GM19468 (cell line): ENCODE data around the gene MAP6.
"Not testable (repeated sequence)": the region's sequence is repeated elsewhere in the genome, so short reads cannot be mapped to it uniquely, and the experiment has no call there.

Source experiments
- ATAC-seq: cut with Tn5 transposase; IDR thresholded peaks from one replicate; pipeline ENCODE4 v1.9.1; 2021; ENCODE audit warnings: mild to moderate bottlenecking, moderate library complexity, moderate number of reproducible peaks; ENCODE audit not compliant: unreplicated experiment; ENCODE audit errors: extremely low read depth

Gene MAP6

DNA sequence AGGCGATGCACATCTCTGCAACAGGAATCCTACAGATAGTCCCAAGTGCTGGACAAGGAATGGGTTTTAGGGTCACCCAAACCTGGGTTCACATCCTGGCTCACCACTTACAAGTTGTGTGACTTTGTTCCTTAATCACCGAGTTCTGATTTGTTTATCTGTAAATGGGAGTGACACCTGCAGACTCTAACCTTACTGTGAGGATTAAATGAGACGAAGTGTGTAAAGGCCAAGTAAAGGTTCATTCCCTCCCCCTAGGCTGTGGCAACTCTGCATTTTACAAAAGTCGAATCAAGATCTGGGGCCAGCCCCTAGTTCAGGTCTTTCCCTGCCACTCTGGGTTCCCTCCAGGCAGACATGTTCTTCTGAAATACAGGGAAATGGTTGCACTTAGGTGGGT lies 71.9 kb downstream of the MAP6 start:
- ATAC-seq: no peak

DNA sequence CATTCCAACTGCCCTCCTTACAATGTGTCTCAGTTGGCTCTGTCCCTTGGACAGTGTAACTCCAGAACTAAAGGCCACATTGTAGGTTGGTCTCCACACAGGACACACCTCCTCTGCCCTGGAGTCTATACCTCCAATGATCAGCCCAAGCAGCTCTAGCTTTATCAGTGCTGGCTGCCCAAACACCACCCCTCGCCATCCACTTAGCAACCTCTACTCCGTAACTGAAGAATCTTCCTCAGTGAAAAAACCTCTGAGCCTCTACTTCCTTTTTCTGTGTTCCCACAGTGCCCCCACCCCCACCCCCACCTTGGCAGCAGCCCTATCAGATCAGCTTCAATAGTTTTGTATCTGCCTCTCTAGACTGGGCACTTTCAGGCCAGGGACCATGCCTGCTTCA lies 73.4 kb downstream of the MAP6 start:
- no peak for ATAC-seq

DNA sequence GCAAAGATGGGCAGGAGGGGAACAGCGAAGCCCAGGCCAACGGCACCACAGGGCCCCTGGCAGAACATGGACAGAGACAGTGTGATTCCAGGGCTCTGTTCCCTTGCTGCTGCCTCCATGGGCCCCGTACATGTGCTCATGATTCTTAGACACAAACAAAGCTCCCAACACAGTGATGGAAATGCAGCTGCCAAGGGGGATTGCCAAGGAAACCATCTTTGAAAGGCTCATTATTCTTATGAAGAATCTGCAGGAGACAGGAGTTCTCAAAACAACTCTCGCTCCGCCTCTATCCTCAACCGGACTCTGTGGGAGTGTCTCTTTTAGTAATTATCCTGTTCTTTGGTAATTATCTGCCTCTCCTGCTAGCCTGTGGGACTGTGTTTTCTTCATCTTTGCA lies 74.6 kb downstream of the MAP6 start:
- no peak for ATAC-seq

DNA sequence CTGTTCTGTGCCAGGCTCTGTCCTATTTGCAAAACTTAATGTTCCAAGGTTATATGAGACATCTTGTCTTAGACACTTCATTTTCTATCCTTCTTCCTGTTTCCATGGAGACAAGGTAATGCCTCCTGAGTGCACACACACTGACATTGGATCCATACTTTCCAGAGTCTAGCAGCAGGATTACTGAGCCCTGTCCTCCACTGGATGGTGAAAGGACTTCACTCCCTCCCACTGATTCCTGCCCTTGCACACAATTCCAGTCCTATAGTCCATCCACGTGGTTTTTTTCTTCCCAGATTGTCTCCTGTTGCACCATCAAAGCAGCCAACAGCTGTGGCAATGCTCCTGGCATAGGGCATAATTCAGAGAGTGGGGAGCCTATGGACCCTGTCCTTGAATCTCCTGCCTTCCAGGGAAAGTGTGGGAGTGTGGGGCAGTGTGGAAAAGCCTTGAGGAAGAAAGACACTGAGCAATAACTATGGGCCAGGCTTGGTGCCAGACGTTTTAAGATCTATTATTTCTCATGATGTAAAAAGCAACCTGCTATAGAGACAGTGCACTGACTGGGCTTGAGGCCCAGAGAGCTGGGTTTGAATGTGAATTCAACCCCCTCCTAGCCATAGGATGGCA lies 75.4 kb downstream of the MAP6 start:
- no peak for ATAC-seq

DNA sequence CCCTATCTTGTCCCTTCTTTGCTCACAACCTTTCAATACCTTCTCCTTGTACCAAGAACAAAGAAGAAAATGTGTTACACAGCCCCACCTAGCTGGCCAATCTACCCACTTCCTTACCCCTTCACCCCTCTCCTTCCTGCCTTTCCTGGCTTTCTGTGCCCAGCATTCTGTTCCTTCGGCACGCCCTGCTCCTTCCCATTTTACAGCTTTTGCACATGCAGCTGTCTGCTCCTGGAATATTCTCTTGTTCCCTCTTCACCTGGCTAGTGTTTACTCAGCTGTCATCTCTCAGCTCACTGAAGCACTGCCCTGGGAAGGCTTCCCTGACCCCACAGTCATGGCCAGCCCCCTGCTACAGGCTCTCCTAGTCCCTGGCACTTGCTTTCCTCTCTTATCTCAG lies 76.1 kb downstream of the MAP6 start:
- no peak for ATAC-seq

DNA sequence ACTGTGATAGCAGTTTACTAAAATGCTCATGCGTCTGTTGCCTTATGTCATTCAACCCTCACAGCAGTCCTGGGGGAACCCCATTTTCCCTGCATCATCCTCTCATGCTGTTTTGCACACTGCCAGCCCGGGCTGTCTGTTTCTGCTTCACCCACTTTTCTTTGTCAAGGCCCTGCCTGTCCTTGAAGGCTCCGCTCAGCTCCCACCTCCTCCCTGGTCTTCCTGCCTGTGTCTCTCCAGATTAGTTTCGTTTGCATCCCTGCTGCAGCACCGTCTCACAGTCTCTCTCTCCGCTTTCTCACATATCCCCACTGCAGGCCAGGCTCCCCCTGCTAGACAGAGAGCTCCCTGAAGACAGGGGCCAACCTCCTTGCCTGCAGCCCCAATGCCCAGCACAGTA lies 76.9 kb downstream of the MAP6 start:
- no peak for ATAC-seq

DNA sequence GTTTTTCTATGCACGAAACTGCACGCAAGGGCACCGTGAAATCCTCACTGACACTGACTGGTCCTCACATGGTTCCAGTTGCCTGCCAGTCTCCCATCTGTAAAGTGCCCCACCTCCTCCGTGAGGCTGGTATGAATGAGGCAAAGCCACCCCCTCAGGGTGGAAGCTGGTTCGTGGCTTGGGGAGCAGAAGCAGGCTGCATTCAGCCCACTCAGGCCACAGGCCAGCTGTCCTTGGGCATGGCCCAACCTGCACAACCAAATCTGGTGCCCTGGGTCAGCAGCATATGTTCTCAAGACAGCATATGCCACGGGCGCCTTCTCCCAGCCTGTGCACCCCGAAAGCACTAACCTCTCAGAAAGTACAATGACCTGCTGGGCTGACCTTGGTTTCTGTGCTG lies 77.5 kb downstream of the MAP6 start:
- ATAC-seq: no peak

DNA sequence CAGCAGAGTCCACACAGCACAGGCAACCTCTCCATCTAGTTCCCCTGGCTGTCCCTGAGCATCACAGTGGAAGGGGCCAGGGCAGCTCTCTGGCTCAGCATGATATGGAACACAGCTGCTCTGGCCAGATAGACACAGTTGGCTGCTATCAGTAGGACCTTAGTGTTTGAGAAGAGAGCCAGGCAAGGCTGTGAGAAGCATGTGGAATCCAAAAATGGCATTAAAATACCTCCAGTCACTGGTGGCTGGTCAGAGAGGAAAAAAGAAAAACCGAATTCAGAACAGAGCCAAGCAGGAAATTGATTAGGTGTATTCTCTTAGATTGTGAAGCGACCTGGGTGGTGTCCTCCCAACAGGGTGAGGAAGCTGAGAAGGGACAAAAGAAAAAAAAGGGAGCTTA lies 78.9 kb downstream of the MAP6 start:
- no peak for ATAC-seq

DNA sequence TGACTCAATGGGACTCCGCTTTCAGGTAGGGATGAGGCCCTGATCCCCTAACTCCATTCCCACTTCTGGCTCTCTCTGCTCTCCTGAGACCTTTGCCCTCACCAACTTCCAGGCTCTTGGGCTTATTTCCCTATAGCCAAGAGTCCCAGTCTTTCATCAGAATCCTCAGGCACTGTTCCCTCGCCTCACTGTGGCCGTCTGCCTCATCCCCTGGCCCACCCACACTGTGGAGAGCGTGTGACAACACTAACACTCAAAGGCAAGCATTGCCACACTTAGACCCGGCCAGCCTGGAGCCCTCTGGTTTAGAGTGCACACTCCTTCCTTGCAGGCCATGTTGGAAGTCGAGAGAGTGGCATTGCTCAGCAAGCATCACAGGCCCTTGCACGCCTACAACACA lies 79.8 kb downstream of the MAP6 start:
- ATAC-seq: no peak

DNA sequence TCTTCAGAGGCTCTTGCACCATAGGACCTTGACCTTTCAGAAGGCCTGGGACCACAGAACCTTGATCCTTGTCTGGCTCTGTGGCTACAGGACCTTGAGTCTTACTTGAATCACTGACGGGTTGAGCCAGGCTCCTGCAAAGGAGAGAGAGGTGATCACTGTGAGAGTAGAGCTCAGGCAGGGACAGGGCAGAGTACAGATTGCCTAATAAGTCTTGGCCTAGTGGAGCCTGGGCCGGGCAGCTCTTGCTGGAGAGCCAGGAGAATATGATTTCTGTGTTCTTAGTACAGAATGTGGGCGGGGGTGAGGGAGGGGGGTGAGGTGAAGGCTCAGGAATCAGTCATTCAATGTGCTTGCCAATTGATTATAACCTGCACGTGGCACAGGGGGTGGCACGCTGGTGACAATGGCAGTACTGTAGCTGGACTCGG lies 80.8 kb downstream of the MAP6 start:
- no peak for ATAC-seq

DNA sequence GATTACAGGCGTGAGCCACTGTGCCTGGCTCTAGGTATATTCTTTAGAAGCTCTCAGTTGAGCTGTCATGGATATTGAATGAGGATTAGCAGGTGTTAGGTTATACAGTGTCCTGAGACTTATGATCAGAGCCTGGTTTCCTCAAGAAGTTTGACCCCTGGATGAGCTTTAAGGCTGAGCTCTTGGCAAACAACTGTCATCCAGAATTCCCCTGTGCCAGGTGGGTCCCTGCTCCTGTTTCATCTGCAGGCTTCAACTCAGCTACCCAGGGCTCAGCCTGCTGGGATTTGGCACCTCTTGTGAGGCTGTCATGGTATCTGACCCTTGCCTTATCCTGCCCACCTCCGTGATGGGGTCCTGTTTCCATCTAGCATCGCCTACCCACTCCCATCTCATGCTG lies 82.4 kb downstream of the MAP6 start:
- no peak for ATAC-seq

DNA sequence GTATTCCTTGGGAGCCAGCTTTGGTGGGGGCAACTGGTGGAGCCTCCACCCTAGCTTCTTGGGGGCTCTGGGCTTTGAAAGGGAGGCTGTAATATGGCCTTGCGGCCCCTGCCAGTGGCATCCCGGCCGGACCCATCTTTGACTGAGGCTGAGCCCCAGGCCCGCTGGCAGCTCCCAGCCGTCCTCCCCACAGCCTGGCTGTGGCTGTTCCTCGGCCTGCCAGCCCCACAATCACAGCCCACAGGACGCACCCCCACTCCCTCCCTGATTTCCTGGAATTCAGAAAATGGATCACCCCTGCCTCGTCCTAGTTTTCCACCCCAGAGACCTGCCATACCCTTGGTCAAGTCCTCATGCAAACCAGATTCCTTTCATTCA lies 83.6 kb downstream of the MAP6 start:
- ATAC-seq: no peak

DNA sequence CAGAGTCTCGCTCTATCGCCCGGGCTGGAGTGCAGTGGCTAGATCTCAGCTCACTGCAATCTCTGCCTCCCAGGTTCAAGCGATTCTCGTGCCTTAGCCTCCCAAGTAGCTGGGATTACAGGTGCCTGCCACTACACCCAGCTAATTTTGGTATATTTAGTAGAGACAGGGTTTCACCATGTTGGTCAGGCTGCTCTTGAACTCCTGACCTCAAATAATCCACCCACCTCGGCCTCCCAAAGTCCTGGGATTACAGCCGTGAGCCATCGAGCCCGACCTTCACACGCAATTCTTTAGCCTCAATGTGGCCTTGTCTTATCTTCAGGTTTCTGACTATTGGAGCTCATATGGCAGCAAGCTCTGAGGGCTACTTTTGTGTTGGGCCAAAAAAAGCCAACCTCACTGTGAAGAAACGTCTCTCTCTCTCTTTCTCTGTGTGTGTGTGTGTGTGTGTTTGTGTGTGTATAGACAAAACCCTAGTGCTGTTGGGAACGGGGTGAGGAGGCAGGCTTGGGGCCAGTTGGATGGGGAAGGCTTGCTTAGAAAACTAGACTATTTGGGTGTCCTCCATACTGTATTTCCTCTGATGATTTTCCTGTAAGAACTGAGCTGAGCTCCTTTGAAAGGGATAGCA lies 84.1 kb downstream of the MAP6 start:
- ATAC-seq: not testable (repeated sequence)

DNA sequence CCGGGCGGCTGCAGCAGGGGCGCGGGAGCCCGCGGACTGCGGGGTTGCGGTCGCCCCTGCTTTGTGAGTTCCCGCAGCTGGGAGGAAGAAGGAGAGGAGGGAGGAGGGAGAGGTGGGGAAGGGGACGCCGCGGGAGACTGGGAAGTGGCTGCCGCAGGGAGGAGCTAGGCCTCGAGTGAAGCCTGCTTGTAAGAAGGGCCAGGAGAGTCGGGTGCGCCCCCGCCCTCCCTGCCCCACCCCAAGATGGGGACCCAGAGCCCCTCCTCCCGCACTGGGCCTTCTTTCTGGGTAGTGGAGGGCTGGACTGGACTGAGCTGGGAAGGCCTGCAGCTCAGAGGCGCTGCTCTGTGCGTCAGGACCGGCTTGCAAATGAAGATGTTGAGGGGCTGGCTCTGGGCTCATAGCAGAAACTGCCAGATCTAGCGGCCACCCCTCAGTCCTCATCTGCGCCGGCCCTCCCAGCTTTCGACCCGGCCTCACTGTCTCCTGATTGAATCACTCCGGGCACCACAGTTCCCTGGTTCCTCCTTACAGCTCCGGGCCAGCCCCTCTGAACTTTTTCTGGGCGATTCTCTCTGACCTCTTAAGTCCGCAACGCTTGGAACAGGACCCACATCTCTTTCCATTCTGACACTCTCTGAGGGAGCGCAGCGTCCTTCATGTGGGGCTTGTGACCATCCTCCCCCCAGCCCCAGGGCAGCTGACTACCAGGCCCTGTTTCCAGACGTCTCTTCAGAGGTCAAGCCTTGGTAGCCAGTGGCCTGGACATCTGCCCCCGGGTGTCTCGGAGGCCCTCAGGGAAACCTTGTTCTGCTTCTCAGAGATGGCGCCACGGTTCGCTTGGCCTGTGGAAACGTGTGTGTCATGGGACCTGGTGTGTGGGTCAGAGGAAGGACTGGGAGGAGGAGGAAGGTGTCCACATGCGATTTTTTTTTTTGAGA lies 84.8 kb downstream of the MAP6 start:
- no peak for ATAC-seq

DNA sequence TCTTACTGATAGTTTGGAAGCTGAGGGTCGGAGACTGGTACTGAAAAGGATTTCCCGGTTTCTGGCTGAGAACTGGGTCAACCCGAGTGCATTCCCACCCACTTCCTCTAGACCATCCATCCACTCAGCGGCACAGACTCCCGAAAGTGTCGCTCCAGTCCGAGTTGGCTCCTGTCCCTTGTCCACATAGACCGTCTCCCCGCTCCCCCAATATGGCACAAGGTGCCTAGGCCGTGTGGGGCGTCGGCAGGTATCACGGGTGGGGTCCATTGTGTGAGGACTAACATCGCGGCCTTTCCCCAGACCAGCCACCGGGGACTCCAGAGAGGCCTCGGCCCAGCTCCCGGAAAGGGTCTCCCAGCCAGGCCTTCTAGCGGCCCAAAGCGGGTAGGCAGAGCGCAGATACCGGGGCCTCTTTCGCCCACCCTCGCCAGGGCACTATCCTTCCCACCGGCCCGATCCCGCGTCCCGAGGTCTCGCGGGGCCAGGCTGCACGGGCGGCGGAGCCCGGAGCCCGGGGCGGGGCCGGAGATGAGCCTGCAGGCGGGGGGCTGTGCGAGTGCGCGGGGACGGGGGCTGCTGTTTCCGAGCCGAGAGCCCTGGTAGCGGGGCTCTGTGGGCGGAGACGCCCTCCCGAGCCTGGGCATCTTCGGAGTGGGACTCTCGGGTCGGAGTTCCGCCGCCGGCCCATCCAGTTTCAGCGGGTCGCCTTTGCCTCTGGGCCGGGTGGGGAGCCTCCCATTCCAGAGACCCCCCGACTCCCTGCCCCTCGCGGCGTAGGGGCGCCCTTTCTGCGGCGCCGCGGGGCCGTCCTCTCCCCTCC lies 85.7 kb downstream of the MAP6 start:
- peak; percentile 20 for ATAC-seq

DNA sequence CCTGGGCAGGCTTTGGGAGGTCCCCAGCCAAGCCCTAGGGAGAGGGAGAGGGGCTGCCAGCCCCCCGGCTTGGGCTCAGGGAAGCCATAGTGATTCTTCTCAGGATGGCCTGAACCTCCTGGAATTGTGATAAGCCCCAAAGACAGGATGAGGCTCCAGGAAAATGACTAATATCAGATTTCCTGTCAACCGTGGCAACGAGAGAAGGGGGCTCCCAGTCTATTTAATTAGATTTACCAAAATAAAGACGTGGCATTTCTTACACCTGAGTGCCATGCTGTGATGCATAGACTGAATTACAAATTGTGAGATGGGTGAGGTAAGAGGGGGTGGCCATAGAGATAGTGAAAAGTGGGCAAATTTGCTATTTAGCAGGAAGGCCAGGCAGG lies 86.3 kb downstream of the MAP6 start:
- no peak for ATAC-seq

DNA sequence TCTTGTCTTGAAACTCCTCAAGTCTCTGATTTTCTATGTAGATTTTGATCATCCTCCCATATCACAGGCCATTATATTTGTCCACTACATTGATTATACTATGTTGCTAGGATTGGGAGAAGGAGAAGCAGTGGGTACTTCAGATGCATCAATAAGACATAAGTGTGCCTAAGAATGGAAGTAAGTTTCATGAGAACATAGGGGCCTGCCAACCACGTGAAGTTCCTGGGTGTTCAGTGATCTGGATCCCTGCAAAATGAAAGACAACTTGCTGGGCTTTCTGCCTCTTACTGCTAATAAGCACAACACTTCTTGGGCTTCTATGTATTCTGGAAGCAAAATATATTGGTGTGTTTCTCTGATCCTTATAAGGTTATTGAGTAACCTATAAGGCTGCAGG lies 89.0 kb downstream of the MAP6 start:
- no peak for ATAC-seq

DNA sequence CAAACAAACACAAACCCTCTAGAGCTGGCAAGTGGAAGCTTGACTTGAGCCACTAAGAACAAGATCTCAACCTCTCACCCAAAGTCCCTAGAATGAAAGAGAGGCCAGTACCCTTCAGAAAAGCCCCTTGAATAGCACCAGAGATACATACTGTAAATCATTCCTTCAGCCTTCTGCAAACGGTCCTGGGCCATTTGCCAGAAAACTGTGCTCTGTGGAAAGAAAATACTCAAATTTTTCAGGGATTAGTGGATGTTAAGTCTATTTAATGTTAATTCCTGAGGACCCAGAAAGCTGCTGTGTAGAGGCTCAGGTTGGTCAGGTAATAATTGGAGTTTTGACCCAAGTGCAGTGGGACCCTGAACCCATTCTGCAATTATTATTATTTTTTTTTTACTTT lies 89.9 kb downstream of the MAP6 start:
- ATAC-seq: no peak

DNA sequence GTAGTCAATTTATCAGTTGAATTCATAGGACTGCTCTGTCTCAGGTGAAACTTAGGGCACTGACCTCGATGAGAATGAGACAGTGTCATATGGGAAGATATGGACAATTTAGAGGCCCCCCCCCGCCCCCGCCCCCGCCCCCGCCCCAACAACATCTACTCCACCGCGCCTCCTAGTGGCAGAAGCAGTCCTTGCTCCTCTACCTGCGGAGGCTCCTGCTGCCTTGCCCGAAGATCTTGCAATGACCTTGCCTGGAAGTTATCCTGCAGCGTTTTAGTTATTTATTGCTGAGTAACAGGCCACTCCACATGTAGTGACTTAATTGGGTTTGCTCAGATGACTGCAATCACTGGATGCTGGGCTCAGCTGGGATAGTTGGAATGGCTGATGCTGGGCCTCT lies 91.6 kb downstream of the MAP6 start:
- no peak for ATAC-seq

DNA sequence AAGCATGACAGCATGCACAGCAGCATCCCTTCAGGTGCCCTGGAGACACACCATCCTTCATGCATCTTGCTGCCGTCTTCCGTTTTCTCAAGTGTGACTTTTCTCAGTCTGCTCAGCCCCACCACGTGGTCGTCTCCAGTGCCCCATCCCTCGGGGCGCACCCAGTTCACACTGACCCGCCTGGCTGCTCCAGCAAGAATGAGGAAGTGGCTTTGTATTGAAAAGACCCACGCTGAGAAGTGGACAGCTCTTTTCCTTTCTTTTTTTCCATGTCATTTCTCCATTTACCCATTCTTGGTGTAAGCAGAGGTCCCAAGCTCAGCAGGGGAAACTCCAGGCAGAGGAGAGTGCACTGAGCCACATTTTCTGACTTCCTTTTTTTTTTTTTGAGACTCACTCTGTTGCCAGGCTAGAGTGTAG lies 92.3 kb downstream of the MAP6 start:
- peak; percentile 18 for ATAC-seq
